SW480 (cell line): ENCODE measurements around the gene HSPA8.
A peak's percentile ranks its signal among the peaks of the same experiment; 100 is the strongest.

Source experiments
- DNase-seq: peaks from one replicate; pipeline ENCODE4 v3.0.0-alpha.2; 2016; ENCODE audit warnings: low spot score

The HSPA8 gene

GRCh38 chr11:123047266-123047946, 14.5 kb downstream of the HSPA8 start:
- no peak for DNase-seq

GRCh38 chr11:123046473-123047259, 15.3 kb downstream of the HSPA8 start:
- no peak for DNase-seq

DNA sequence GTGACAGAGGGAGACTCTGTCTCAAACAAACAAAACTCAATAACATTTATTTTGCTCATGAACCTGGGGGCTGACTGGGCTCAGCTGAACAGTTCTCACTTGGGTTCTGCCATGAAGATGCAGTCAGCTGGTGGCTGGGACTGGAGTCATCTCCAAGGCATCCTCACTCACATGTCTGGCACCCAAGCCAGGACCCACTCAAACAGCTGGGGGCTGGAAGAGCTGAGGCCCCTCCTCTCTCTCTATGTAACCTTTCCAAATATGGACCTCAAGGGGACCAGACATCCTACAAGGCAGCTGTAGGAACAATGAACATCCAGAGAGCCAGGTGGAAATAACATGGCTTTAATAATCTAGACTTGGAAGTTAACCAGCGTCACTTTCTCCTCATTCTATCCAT, 16.8 kb downstream of the HSPA8 start:
- DNase-seq, result no peak

- no peak for DNase-seq
Measured at GRCh38 chr11:123041185-123041584, 20.8 kb downstream of the HSPA8 start.

DNA sequence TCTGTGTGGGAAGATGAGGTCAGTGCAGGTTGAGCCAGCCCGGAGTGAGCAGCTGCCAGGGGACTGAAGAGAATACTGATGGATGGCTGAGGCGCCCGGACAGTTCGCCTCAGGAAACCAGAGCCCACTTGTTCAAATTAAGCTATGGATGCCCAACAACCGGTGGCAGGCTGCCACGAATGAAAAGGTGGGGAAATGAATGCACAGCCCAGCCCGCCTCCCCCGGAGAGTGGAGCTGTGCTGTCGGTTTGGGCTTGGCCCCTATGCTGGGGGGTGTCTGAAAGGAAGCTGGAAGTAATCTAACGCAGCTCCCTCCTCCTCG, 21.9 kb downstream of the HSPA8 start:
- no peak for DNase-seq

DNA sequence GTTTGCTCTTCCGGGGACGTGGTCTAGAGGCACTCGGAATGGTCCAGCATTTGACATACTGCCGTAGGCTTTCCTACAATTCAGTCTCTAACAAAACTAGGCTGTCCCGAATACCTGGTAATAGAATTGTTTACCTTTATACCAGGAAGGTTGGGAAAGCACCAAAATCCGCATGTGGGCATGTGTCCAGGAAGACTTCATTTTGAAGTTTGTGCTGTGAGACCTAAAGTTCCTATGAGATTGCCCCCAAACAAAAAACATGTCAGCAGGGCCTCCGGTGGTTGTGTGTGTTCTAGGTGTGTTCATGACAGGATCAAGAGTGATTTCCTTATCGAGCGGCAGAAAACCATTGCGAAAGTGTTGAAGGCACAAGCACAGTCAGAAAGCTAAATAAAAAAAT, 26.1 kb downstream of the HSPA8 start:
- DNase-seq, result no peak

- DNase-seq, result no peak
Measured at GRCh38 chr11:123034597-123034996, 27.3 kb downstream of the HSPA8 start.

DNA sequence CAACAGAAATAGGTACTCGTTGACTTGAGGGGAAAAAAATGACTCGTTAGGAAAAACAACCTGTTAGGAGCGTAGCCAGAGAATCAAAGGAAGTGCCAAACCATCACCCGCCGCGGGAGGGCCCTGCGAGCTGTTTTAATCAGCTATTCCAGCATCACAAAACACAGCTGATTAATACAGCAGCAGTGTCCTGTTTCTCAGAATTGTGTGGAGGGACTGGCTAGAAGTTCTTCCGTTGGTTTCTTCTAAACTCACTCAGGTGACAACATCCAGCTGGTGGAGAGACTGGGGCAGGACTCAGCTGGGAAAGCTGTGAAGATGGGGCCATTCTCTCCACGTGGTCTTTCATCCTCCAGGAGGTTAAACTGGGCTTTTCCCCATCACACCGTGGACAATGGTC, 28.0 kb downstream of the HSPA8 start:
- DNase-seq, result no peak

- no peak for DNase-seq
Measured at GRCh38 chr11:123030517-123030916, 31.4 kb downstream of the HSPA8 start.

DNA sequence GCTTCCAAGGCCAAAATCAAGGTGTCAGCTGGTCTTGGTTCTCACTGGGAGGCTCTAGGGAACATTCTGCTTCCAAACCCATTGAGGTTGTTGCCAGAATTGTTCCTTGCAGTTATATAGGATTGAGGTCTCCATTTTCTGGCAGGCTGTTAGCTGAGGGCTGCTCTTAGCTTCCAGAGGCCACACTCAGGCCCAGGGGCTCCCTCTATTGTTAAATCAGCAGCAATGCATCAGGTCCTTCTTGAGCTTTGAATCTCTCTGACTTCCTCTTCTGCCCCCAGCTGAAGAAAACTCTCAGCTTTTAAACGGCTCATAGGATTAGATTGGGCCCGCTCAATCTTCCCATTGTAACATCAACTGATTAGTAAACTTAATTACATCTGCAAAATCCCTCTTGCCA, 41.0 kb downstream of the HSPA8 start:
- DNase-seq, result peak; percentile 63

GRCh38 chr11:123018702-123019101, 43.2 kb downstream of the HSPA8 start:
- DNase-seq, result no peak

DNA sequence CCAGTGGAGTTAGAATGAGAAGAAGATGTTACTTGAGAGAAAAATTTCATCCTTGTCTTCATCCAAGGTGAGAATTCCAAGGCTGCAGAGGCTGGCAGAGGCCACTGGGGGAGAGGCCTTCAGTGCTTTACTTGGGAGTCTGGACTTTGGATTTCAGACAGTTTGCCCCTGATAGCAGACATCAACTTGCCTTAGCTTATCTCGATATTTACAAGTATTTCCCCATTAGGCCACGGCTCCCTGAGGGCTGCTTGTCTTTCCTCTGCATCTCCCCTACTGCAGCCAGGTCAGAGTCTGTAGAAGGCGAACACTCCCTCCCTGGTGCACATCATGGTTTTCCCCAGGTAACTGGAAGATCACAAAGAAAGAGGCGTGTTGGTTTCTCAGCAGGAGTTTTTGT, 50.4 kb downstream of the HSPA8 start:
- DNase-seq, result no peak
